HL-60/S4 treated with retinoic acid at 250 ng/mL for 4 days and 3 days (cell line): ENCODE results near the gene ATRX.
"Not testable (repeated sequence)": the region's sequence is repeated elsewhere in the genome, so short reads cannot be mapped to it uniquely, and the experiment has no call there.

Experiments
- in situ Hi-C: fragments of 300-500 bp; cut with MboI; formaldehyde crosslinking; loops from 2 replicates; pipeline ENCODE4 v1.7.0; 2022; ENCODE audit warnings: low sequenced_read_pairs

The ATRX gene

DNA sequence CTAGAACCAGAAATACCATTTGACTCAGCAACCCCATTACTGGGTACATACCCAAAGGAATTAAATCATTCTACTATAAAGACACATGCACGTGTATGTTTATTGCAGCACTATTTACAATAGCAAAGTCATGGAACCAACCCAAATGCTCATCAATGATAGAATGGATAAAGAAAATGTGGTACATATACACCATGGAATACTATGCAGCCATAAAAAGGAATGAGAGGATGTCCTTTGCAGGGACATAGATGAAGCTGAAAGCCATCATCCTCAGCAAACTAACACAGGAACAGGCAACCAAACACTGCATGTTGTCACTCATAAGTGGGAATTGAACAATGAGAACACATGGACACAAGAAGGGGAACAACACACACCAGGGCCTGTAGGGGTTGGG lies 285.9 kb downstream of the ATRX start:
- in situ Hi-C loops = not testable (repeated sequence)

DNA sequence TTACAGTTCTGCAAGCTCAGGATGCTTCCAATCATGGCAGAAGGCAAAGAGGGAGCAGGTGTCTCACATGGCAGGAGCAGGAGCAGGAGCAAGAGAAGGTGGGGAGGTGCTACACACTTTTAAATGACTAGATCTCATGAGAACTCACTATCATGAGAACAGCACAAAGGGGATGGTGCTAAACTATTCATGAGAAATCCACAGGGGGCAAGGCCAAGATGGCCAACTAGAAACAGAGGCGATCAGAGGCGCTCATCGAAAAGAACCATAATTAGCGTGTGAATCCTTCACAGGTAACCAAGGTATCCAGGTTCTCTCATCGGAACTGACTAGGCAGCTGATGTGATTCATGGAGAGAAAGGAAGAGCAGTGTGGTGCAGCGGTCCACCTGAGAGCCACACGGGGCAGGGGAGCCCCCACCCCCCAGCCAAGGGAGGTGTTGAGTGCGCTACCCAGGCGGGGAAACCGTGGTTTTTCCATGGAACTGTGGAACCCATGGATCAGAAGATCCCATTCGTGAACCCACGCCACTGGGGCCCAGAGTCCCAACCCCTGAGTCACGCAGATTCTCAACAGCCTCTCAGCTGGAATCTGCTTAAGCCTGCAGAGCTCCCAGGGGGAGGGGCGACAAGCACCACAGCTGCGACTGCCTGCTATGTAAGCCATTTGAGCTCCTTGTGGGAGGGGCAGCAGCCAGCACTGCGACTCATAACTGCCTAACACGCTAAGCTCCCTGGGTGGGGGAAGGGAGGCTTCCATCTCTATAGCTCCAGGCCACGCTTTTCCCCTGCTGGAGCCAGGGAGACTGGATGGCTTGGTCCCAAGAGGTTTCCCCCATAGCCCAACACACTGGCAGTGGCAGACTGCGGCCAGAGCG lies 292.1 kb downstream of the ATRX start:
- in situ Hi-C loops = no loop called here

DNA sequence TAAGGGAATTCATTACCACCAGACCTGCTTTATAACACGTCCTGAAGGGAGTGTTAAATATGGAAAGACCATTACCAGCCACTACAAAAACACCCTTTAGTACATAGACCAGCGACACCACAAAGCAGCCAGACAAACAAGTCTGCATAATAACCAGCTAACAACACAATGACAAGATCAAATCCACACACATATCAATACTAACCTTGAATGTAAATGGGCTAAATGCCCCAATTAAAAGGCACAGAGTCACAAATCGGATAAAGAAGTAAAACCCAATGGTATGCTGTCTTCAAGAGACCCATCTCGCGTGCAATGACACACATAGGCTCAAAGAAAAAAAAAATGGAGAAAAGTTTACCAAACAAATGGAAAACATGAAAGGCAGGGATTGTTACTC lies 302.0 kb downstream of the ATRX start:
- in situ Hi-C loops = no loop called here

DNA sequence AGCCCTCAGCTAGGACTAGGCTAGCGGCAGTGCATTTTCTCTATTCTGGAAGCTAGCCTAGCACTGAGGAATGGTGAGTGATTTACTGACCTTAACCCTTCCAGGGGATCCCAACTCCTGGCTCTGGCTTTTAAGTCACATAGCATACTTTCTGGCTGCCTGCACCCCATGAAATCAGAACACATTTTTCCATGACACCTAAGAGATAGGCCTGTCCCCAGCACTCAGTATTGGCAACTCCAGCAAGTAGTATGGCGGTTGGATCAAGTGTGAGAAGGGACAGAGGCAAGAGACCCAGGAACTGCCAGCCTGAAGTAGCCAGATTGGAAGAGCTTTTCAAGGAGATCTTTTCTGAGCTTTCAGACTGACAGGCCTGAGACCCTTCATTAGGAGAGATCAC lies 330.6 kb downstream of the ATRX start:
- in situ Hi-C loops = no loop called here
